Activated CD8-positive, alpha-beta memory T cell treated with anti-CD3 and anti-CD28 coated beads for 1 hour (primary cell): Measurements from ENCODE around the gene DNM3.
A peak's percentile ranks its signal among the peaks of the same experiment; 100 is the strongest.

Source experiments
- DNase-seq, 2 donors: peaks; one replicate each; pipeline ENCODE4 v3.0.0-alpha.2; 2020; ENCODE audit warnings: low read depth in 1 of 2; ENCODE audit errors: extremely low read depth in 1 of 2

Gene DNM3

DNA sequence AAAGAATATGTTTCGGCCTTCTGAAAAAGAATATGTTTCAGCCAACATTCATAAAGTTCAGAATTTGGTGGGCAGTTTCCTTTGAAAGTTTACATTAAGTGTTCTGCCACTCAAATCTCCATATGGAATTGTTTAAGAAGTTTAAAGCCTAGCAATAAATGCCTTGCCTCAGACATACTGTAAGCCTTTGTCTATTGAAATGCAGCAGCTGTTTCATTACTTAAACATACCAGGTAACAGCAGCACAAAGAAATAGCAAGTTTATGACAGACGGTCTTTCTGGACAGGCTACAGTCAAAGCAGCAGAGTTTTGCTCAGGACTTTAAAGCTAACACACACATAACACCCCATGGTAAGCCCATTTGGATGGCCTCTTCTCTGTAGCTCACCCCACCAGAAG is 540.6 kb downstream of the DNM3 start:
- no peak for DNase-seq

DNA sequence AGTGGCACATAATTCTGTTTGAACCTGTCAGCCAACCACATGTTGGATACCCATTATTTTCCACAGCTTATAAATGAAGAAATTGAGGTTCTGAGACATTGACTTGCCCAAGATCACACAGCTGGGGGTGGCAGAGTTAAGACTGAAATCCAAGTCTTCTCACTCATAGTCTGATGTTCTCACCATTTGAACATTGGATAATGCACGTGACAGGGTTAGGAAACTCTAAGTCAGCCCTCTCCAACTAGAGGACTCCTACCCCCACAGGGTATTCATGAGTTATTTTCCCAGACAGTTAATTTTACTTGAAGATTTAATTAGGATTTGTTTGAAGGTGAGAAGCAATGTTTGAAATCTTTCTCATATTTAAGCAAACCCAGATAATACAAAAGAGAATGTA is 541.1 kb downstream of the DNM3 start:
- DNase-seq, result no peak

DNA sequence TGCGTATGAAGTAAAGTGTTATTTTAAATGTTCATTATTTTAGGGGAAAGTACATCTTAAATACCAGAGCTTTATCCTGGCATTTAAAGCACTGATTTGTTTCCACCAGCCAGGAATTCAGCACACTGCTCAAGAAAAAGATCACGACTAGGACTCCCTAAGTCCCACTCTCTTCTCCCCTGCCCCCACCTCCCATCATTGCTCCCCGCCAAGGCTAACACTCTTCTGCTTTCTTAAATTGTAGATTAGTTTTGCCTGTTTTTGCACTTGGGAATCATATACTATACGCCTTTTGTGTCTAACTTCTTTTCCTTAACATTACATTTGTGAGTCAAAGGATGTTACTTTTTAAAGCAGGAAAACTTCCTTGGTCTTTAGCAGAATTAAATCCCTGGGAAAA is 541.7 kb downstream of the DNM3 start:
- no peak for DNase-seq

DNA sequence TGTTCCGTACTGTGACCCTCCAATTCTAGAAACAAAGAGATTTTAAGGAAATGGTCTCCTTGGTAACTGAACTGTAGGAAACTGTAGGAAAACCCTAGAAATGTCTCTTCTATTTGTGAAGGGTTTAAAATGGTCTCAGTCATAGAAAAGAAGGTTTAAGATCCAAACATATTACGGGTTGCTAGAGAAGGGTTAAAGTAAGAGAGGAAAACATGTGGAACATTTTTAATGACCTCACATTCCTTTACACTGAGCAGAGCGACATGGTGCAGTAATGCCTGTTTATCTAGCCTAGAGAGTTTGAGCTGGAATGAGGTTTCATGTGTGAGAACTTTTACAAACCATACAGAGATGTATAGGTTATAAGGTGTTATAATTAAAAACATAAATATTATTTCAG is 542.2 kb downstream of the DNM3 start:
- no peak for DNase-seq

DNA sequence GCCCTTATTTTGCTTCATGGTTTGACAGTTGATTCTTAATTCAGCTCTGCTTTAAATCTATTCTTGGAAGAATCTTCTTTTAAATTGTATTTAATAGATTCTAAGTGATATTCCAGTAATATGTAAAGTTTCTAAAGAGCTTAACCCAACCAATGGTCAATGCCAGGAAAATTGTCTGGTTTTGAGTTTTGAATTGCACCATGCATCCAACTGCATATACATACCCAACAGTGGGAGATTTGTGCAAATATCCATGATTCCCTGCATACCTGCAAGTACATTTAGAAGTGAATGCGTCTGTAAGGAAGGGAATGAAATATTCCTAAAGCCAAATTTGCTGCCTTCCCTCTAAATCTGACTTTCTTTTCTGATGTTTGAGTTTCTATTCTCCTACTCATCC is 543.4 kb downstream of the DNM3 start:
- DNase-seq, result no peak

DNA sequence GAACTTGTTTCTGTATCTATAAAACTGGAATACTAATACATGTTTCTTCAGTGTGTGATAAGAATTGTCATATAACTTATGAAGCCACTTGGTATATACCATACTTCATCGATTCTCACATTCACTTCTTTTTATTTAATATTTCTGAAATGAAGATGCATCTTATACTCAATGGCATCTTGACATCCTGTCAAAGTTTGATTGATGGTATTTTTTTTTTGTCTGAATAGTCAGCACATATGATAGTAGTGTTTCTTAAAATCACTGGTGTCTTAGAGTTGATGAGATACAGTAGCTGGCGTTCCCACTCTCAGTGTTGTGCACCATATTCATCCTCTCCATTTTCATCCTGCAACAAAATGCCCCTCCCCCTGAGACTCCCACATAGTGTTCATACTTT is 544.7 kb downstream of the DNM3 start:
- no peak for DNase-seq

DNA sequence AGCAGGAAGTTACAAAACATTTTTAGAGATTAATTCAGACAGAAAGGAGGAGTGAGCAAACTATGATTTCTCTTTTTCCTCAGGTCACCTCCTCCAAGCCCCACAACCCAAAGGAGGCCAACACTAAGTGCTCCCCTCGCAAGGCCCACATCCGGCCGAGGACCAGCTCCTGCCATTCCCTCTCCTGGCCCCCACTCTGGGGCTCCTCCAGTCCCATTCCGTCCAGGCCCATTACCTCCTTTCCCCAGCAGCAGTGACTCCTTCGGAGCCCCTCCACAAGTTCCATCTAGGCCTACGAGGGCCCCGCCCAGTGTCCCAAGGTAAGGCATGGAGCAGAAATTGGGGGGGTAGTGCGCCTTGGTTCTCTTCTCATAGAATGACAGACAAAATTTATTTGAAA is 547.2 kb downstream of the DNM3 start:
- DNase-seq, result no peak

DNA sequence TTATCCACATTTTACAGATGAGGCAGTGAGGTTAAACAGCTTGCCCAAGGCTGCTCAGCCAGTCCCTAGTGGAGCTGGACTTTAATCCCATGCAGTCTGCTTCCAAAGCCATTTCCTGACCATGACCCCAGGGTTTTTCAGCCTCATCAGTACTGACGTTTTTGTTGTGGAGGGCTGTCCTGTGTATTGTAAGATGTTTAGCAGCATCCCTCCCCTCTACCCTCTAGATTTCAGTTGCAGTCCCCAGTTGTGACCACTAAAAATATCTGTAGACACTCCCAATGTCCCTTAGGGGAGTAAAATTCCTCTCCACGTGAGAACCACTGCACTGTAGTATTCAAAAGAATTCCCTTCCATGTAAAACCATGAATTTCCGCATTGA is 549.0 kb downstream of the DNM3 start:
- DNase-seq, result no peak

DNA sequence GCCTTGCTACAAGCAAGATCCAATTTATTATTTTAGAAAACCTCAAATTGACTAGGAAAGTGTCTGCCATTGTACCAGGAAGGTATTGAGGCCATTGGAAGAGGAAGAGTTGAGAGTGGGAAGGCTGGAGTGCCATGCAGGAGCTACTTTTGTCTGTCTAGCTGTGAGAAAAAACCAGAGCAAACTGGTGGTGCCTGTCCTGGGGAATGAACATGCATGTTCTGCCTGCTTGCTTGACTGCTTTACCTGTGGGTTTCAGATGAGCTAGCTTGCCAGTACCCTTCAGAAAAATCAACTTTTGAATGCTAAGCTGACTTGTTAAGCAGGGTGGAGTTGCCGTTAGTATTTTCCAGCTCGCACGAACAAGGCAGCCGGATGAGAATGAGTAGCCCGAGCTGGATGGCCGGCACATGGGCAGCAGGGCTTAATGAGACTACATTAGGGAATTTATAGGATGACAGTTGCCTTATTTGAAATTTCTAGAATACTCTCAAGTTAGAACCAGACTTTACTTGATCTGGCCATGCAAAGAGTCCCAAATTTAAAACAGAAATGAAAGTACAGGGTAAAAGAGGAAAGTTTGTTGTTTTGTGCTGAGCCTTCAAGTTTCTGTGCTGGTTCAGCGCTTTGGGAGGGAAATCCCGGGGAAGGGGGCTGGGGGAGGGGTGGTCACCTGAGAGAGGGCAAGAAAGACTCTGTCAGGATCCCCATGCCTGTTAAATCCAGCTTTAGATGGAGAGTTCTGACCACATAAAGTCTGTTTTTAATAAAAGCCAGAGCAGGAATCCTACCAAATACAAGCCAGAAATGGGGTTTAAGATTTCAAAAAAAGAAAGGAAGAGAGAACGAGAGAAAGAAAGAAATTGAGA is 549.6 kb downstream of the DNM3 start:
- DNase-seq, result no peak

DNA sequence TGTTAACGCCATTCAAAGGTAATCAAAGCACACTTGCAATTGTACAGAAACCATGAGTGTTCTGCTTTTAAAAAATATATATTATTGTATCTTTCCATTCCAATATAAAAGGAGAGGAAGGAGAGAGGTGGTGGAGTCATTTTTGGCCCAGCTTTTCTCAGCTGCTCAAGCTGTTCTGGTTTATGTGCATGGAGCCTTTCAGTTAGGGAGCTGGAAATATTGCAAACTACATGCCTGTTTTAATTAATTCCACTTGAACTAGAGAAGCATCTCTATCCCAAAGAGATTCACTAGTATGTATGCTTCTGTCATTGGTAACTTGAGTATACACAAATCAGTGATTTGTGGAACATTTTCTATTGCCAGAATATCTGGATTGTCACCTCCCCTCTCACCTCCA is 550.7 kb downstream of the DNM3 start:
- DNase-seq, result no peak

DNA sequence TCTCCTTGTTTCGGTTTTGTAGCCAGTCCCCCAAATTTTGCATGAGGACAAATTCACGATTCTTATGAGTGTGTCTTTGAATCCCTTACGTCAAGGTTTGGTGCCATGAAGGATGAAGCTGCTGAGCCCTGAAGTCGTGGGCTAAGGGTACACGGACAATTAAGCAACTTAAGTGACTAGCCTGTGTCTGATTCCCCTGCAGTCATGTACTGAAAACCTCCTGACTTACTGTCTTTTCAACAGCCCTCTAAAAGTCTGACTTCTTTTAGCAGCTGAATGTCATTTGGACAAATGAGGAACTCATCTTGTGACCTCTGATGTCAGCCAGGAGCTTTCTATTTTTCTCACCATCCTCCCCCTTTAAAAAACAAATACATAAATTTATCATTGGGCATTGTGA is 552.1 kb downstream of the DNM3 start:
- no peak for DNase-seq

DNA sequence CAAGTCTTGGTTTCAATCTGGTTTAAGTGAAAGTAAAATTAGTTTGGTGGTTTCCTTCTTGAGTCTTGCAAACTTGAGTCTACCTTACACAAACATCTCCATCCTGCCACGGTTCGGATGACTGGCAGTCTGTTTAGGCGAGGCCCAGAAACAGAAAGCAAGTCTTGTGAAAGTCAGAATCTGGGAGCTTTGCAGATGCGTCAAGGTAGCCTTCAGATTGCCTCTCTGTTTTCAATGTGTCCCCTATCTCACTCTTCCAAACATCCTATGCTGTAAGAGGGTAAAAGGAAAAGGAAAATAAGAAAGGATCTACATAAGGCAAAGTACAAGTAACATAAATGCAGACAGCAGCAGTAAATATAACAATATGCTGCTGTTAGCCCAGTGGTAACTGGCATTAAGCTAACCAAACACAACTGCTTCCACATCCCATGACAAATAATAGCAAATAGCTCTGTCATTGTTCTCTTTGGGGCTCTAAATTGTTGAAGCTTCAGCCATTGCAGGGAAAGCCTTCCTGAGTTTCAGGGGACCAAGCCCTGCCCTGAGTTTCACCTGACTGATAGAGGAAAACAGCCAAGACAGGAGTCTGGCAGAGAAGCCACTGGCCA is 552.9 kb downstream of the DNM3 start:
- peak; percentile 8 to 18 for DNase-seq

DNA sequence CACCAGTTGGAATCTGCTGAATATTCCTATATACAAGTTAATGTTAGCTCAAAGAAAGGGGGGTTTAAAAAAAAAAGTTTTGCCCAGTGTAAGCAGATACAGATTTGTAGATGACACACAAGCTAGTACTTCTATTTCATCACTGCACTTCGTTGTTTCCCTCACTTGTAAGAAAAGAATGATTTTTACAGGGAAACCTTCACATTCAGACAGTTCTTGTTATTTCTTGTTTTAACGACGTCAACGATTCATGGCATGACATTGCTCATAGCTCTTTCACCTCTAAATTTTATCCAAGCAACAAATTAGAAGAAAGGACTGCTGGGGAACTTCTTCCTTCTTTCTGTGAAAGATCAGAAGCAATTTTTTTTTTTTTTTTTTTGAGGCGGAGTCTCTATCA is 553.5 kb downstream of the DNM3 start:
- no peak for DNase-seq

DNA sequence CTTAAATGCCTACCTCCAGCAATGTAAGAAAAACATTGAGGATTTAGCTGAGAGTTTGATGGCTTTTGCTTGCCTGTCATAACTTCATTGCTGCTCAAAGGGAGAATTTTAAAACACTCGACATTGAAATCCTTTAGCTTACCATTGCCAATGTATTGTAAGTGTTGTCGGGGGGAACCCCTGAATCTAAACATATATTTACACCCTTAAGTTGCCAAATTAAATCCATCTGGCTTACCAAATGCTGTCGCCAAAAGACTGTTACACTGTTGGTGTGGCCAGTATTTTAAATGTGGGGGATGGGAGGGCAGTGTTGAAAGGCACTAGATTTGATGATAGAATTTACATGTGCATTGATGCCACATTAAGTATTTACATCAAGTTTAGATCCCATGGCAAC is 554.3 kb downstream of the DNM3 start:
- no peak for DNase-seq

DNA sequence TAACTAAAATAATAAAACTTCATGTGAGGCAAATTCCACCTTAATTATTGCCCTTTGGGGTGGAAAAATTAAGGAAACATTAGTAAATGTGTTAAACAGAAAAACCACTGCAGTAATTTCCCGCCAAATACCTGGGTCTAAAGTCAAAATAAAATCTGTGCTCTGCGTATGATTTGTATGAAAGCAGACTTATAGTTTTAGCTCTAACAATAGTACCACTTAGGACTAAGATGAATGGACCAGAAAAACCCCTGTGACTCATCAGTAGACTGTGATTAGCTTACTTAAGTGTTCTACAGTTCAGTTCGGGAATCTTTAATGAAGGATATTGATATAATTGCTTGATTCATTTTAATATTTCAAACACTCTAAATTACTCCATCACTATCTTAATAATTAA is 555.9 kb downstream of the DNM3 start:
- no peak for DNase-seq

DNA sequence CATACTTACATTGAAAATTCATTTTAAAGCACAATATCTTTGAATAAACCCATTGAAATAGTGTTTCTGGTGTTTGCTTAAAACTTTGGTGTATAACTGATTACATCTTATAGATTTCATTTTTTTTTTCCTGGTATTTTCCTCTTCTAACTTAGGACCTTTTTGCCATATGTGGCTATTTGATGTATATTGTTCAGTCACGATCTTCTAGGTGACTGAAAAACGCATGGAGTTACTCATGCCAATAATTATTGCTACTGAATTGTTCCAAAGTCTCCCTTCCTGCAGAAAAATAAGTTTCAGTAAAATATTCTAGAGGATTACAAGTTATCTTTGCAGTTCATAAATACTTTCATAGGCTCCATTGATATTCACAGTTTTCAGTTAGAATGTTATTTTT is 556.3 kb downstream of the DNM3 start:
- DNase-seq, result no peak

DNA sequence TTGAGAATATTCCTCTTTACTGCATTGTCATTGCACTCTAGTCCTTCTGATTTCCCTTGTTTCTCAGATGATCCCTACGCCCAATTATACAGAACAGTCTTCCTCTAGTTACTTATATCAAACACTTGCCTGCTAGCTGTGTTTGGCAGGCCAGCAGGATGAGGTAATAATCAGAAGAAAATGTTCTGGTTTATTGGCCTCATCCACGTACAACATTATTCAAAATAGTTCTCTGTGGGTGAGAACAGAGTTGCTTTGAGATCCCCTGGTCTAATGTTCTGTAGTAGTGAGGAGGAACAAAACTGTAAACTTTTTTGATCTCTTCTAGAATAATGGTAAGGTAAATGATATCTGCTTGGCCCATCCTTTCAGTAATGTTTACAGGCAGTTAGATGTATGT is 556.9 kb downstream of the DNM3 start:
- no peak for DNase-seq

DNA sequence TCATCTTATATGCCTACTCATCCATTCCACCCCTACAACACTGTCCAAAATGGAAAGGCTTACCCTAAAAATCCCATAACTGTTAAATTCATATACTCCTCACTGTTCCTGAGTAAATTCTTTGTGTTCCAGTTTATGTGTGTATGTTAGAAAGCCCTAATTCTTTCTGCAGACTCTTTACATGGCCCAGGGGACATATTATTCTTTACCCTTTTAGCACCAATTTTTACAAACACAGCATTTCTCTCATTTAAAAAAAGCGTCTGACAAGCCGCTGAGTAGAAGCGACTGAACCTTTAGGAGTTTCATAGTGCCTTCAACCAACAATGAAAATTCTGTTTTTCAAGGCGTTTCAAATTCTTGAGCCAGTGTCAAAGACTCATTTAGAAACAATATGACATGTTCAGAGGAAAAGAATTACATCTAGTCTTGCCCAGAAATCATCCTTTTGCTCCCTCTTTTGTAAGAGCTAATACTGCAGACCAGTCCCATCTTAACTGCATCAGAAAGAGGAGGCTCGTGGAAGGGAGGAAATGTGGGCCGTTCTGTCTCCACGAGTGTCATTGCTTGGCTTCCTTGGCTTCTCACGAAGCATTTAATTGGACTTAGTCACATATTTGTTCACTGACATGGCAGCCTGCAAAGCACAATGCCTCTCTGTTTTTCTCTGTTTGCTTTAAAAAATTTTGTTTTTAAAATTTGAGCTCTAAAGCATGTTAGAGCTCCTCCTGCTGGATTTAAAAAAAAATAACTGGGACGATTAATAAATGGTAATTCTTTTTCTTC is 557.9 kb downstream of the DNM3 start:
- no peak for DNase-seq

DNA sequence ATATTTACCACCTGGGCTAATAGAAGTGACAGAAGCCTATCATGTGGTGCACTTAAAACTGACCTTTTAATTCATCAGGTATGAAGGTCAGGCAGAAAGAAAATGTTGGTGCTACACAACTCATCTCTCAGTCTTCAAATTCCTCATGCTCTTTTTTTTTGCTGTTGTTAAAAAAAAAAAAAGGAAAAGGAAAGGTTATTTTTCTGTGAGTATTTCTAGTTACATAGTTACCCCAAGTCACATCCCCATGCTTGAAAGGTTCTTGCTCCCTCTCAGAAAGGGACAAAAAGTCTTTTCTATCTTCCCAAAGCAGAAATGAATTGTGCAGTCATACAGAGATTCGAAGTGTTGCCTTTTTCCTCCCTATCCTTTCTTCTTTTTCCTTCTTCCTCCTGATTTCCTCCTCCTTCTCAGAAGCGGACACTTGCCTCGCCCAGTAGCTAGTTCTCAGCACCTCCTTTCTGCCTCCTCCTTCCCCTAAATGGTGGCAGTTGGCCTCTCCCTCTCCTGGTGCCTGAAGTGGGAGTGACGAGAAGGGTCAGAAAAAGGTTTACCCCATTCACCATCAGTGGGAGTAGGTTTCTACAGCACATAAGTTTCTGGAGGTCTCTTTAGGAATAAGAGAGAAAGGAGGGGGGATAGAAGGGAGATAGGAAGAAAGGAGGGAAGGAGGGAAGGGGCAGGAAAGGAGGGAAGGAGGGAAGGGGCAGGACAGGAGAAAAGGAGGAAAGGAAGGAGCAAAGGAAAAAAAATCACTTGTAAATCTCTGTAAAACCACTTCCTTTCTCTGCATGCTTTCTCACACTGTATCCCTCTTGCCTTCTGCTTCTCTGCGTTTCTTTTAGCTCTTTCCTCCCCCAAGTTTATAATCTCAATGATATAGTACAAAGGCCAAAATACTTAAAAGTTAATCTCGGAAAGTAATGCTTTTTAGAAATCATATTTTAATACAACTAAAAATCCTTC is 558.7 kb downstream of the DNM3 start:
- no peak for DNase-seq

DNA sequence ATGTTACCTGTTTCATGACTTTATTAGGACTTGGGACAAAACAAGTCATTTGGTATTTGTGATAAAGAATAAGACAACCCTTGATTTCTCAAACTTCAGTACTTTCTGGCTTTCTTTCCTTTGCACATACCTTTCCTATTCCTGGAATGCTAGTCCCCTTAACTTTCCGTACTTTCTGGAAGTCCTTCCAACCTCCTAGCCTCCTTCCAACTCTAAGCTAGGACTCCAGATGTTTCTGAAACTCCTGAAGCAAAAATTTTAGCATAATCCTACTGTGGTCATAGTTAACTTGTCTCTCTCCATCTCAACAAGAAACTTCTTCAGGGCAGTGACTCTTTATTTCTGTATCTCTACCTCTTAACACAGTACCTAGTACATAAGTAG is 559.4 kb downstream of the DNM3 start:
- DNase-seq, result no peak

DNA sequence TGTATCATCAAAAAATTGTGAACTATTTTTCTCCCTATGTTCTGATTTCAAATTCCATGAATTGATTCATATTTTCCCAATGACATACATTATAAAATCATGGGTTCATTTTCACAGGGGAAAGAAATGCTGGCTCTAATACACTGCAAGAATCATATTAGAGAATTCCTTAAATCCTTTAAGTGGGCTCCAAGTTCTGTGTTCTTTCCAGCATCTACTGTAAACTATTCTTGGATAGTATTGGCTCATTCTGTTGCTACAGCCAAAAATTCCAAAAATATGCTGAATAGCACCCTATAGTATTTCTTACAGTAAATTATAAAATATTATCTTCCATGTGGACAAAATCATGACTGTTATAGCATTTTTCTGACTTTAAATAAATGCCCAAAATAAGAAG is 560.2 kb downstream of the DNM3 start:
- DNase-seq, result no peak
